Measurements from ENCODE around the gene COQ10A. TPM values are rescaled to one million over a fixed set of nuclear protein-coding genes. Genes with fewer than 3 reads are reported as not detected.

COQ10A gene
- total and polyA plus RNA-seq, 2 donors (not counting 3 experiments of a cell fraction or from before 2014, with no cell fraction given) = 14.7 to 32.4 TPM

DNA sequence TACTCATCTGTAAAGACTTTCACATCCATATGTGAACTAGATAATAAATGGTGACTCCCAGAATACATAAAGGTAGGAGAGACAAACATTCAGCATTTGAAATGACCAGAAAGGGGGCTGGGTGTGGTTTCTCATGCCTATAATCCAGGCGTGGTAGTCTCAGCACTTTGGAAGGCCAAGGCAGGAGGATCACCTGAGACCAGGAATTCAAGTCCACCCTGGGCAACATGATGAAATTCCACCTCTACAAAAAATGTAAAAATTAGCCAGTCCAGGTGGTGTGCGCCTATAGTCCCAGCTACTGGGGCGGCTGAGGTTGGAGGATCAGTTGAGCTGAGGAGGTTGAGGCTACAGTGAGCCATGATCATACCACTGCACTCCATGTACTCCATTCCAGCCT lies 37.5 kb downstream of the COQ10A start:
- H3K27me3 ChIP-seq (ENCODE audit: control insufficient read depth in 2 of 2, insufficient read depth in 2 of 2, low read length in 2 of 2) = no peaks in the 10 kb centered on the region
- dilution Hi-C loops (cut with MboI; ENCODE audit: extremely low pct_ligation_motif_present, low sequenced_read_pairs) = no loop called here
- no peak overlapping the region for H3K4me2 ChIP-seq (ENCODE audit: insufficient read depth, low read length)
- TF ChIP-seq POLR2AphosphoS5 (IDR thresholded peaks at IDR 0.05; ENCODE audit: insufficient read depth, low read depth, low read length) (no peak), CTCF (IDR thresholded peaks at IDR 0.05; ENCODE audit: extremely low read depth in 1 of 2, insufficient read depth in 1 of 2, low read depth in 1 of 2, low read length in 2 of 2) (no peak), POLR2A (IDR thresholded peaks at IDR 0.05; ENCODE audit: low read depth, low read length) (no peak), JUN (IDR thresholded peaks at IDR 0.05; ENCODE audit: borderline replicate concordance, insufficient read depth, insufficient read length, low read depth) (no peak), GATA2 (IDR thresholded peaks at IDR 0.05; ENCODE audit: insufficient read depth, insufficient read length, low read depth, low read length) (no peak), EZH2 (IDR thresholded peaks at IDR 0.05; ENCODE audit: borderline replicate concordance, low read depth, low read length, severe bottlenecking) (no peak), MYC (IDR thresholded peaks at IDR 0.05; ENCODE audit: low read depth, low read length) (no peak), FOS (IDR thresholded peaks at IDR 0.05; ENCODE audit: borderline replicate concordance, insufficient read depth, low read length) (no peak)
- TF ChIP-seq, protein P1, sequence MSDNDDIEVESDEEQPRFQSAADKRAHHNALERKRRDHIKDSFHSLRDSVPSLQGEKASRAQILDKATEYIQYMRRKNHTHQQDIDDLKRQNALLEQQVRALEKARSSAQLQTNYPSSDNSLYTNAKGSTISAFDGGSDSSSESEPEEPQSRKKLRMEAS (IDR thresholded peaks at IDR 0.05; ENCODE audit: insufficient read depth, insufficient read length) = no peak
- peaks cover 6% of the 10 kb centered on the region for H3K79me2 ChIP-seq (ENCODE audit: control insufficient read depth, insufficient read depth, low read length)
- H3K9ac ChIP-seq (replicated peaks; ENCODE audit: extremely low read depth, insufficient read depth, low read length) = no peak overlapping the region
- ChIA-PET CTCF (no interaction called here), POLR2A (no interaction called here)
- H2AFZ ChIP-seq (ENCODE audit: low read depth, low read length) = no peak overlapping the region
- H3K36me3 ChIP-seq (ENCODE audit: control insufficient read depth in 2 of 2, extremely low read depth in 1 of 2, insufficient read depth in 2 of 2, low read length in 2 of 2) = peaks cover 2 to 4% of the 10 kb centered on the region in 2 experiments
- no peak for DNase-seq (ENCODE audit: low read depth, low spot score)
- H3K9me1 ChIP-seq (replicated peaks; ENCODE audit: control insufficient read depth, extremely low read depth, insufficient read depth, low read length) = no peaks in the 10 kb centered on the region
- FAIRE-seq = no peak
- no peaks in the 10 kb centered on the region for H4K20me1 ChIP-seq (replicated peaks; ENCODE audit: control insufficient read depth, extremely low read depth, insufficient read depth, low read length)
- H3K27ac ChIP-seq (ENCODE audit: insufficient read depth, low read depth, low read length) = no peak overlapping the region
- H3K9me3 ChIP-seq (replicated peaks; ENCODE audit: control insufficient read depth, insufficient read depth, low read length) = no peaks in the 10 kb centered on the region
- intact Hi-C loops (cut with micrococcal nuclease) = no loop called here
- peaks cover 7% of the 10 kb centered on the region for H3K4me1 ChIP-seq (ENCODE audit: control insufficient read depth, extremely low read depth, insufficient read depth, low read length)
- no peak overlapping the region for H3K4me3 ChIP-seq (replicated peaks in 1 of 3; ENCODE audit: insufficient read depth in 1 of 3, low read depth in 1 of 3, low read length in 3 of 3)
- no TSS peak for BruUV-seq (replicated peaks)

All from endothelial cell of umbilical vein (primary cell).